ENCODE data around the gene BDKRB2. TPM values are rescaled to one million over a fixed set of nuclear protein-coding genes. Genes with fewer than 3 reads are reported as not detected.

Gene BDKRB2
- total RNA-seq, 1 experiment from 2014 or later: 0.15 TPM

GRCh38 chr14:96240641-96241040 is 36.0 kb downstream of the BDKRB2 start:
- Histone ChIP-seq H3K4me2 (ENCODE audit: insufficient read depth, insufficient read length, low read length) (no peak overlapping the region), H2BK15ac (ENCODE audit: low read depth, low read length) (no peak overlapping the region), H3K27me3 (ENCODE audit: insufficient read depth, low read length) (no peaks in the 10 kb centered on the region), H4K8ac (replicated peaks; ENCODE audit: insufficient read length, low read depth, low read length) (no peak overlapping the region), H3K23ac (ENCODE audit: insufficient read length, low read depth, low read length) (no peak overlapping the region), H2AK5ac (ENCODE audit: insufficient read length, low read length) (no peak overlapping the region), H3K4me1 (ENCODE audit: insufficient read depth, low read length) (peaks cover 3% of the 10 kb centered on the region; the same call in 1 of the 2 replicates), H3K23me2 (ENCODE audit: insufficient read length, low read depth, low read length, poor library complexity, severe bottlenecking) (no peaks in the 10 kb centered on the region), H2AFZ (ENCODE audit: low read length) (no peak overlapping the region), H4K20me1 (ENCODE audit: control insufficient read depth, insufficient read depth, insufficient read length) (no peaks in the 10 kb centered on the region), H2BK120ac (ENCODE audit: low read depth, low read length, poor library complexity, severe bottlenecking) (no peak overlapping the region), H3K9me3 (ENCODE audit: control insufficient read depth, low read depth, low read length) (no peaks in the 10 kb centered on the region), H4K91ac (ENCODE audit: insufficient read length, low read depth, low read length) (no peak overlapping the region), H3K79me1 (ENCODE audit: insufficient read depth, low read depth, low read length, poor library complexity, severe bottlenecking) (no peaks in the 10 kb centered on the region), H3T11ph (ENCODE audit: low read length) (no peak overlapping the region), H2BK20ac (ENCODE audit: low read depth, low read length, poor library complexity, severe bottlenecking) (no peak overlapping the region), H3K14ac (ENCODE audit: insufficient read depth, low read length) (no peak overlapping the region), H3K27ac (ENCODE audit: insufficient read length, low read depth, low read length) (no peak overlapping the region), H3K56ac (ENCODE audit: insufficient read length, low read depth, low read length) (no peak overlapping the region), H2BK5ac (ENCODE audit: insufficient read length, low read length) (no peak overlapping the region), H3K4ac (ENCODE audit: low read depth, low read length) (no peak overlapping the region), H3K9ac (ENCODE audit: extremely low read depth, insufficient read length, low read length) (no peak overlapping the region), H3K79me2 (ENCODE audit: insufficient read depth, low read length) (no peaks in the 10 kb centered on the region), H4K5ac (ENCODE audit: insufficient read length, low read depth, low read length) (no peak overlapping the region), H3K18ac (ENCODE audit: insufficient read length, low read depth, low read length) (no peak overlapping the region), H2BK12ac (ENCODE audit: insufficient read length, low read depth, low read length) (no peak overlapping the region)
- no CpG with 5 or more reads among the region's 18 CpGs for WGBS (ENCODE audit: extremely low coverage, insufficient read length, low lambda C conversion rate)
- no peak overlapping the region for H3K4me3 Mint-ChIP-seq
- TF ChIP-seq CTCF (conservative IDR thresholded peaks at IDR 0.05): no peak
- H3K9me3 Mint-ChIP-seq: peaks cover 8 to 14% of the 10 kb centered on the region in 2 experiments; a peak in 4 of 5 replicates
- H3K4me1 Mint-ChIP-seq: peaks cover 2% of the 10 kb centered on the region in 2 experiments
- H3K36me3 Mint-ChIP-seq (ENCODE audit: insufficient read depth in 1 of 3, low read depth in 3 of 3): no peaks in the 10 kb centered on the region
- DNase-seq: no peak
- H3K27ac Mint-ChIP-seq: no peak overlapping the region; a peak in 2 of 7 replicates
- peaks cover 9% of the 10 kb centered on the region for H3K27me3 Mint-ChIP-seq (ENCODE audit: low read depth)
